Measurements from ENCODE around the gene PRKCA.

DNA sequence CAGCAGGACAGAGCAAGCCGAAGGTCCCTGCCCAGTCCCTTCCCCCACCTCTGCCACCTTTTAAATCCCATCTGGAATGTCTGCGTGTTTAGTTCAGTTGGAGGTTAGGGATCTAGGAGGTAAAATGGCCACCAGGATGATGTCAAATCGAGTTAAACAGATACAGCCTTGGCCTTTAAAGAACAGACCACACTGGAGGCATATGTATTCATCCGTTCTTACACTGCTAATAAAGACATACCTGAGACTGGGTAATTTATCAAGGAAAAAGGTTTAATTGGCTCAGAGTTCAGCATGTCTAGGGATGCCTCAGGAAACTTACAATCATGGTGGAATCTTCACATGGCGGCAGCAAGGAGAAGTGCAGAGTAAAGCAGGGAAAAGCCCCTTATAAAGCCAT lies 364.7 kb downstream of the PRKCA start:
- TF ChIP-seq POLR2A (IDR thresholded peaks at IDR 0.05; ENCODE audit: low read length) (no peak), GATA1 (IDR thresholded peaks at IDR 0.05; ENCODE audit: low read depth, low read length) (no peak)

Data from erythroblast (primary cell).